HL-60 (cell line): ENCODE results near the gene PRKAG2.

Experiments
- DNase-seq, 2 experiments: peaks; one replicate each; pipeline ENCODE4 v3.0.0-alpha.2; 2010 to 2020; ENCODE audit warnings: low read depth in 1 of 2, low spot score in 1 of 2
- H3K27ac ChIP-seq: fragments of 250-450 bp; sonication (Bioruptor Pico); replicated peaks from 2 replicates; pipeline ENCODE4 v1.5.1; 2020; ENCODE audit warnings: mild to moderate bottlenecking, moderate library complexity
- H3K27me3 ChIP-seq: fragments of 250-450 bp; sonication (Bioruptor Pico); 2 replicates; pipeline ENCODE4 v1.5.1; 2021; ENCODE audit warnings: mild to moderate bottlenecking, moderate library complexity; ENCODE audit not compliant: insufficient read depth, poor library complexity, severe bottlenecking
- H3K4me3 ChIP-seq: replicated peaks from 2 replicates; pipeline ENCODE4 v1.5.1; 2011; ENCODE audit warnings: mild to moderate bottlenecking, control low read depth, low read length; ENCODE audit not compliant: insufficient read depth
- CTCF ChIP-seq: IDR thresholded peaks from one replicate; pipeline ENCODE4 v1.5.1; 2011; ENCODE audit warnings: low read length, control low read depth, inconsistent platforms; ENCODE audit not compliant: insufficient read depth
- GABPA ChIP-seq: IDR thresholded peaks from 2 replicates; pipeline ENCODE4 v1.6.1; 2012; ENCODE audit warnings: low read depth
- POLR2AphosphoS5 ChIP-seq: IDR thresholded peaks from 2 replicates; pipeline ENCODE4 v1.6.1; 2012; ENCODE audit warnings: low read depth
- REST ChIP-seq: IDR thresholded peaks from 2 replicates; pipeline ENCODE4 v1.6.1; 2012; ENCODE audit warnings: low read depth; ENCODE audit not compliant: insufficient replicate concordance
- SPI1 ChIP-seq: IDR thresholded peaks from 2 replicates; pipeline ENCODE4 v1.6.1; 2012; ENCODE audit warnings: low read depth, mild to moderate bottlenecking, borderline replicate concordance

Gene PRKAG2

GRCh38 chr7:151820491-151821105 lies 56.3 kb downstream of the PRKAG2 start:
- no peak overlapping the region for H3K4me3 ChIP-seq
- no peaks in the 10 kb centered on the region for H3K27me3 ChIP-seq
- no peak overlapping the region for H3K27ac ChIP-seq
- no peak for DNase-seq
- TF ChIP-seq REST (no peak), POLR2AphosphoS5 (no peak), GABPA (no peak), CTCF (no peak), SPI1 (no peak)

DNA sequence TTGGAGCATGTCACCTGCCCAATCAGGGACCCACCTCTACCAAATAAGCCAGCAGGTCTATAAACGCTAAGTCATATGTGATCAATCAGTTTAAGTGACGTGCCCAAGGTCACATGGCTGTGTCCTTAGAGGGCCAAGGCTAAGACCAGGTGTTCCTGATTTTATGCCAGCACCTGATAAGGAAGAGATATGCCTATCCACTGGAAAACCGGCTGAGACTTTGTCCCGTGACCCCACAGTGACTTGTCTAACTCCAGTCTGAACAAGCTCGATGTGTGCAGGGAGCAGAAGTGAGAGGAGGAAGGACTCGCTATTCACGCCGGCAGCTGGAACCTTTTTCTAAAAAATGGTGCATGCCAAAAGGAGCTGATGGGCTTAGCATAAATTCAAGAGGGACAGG lies 57.0 kb downstream of the PRKAG2 start:
- DNase-seq: no peak
- no peak for TF ChIP-seq CTCF
- no peak for TF ChIP-seq POLR2AphosphoS5
- no peak for TF ChIP-seq GABPA
- no peak for TF ChIP-seq REST
- no peak for TF ChIP-seq SPI1
- no peak overlapping the region for H3K4me3 ChIP-seq
- H3K27me3 ChIP-seq: no peaks in the 10 kb centered on the region
- H3K27ac ChIP-seq: no peak overlapping the region

GRCh38 chr7:151818674-151819519 lies 58.0 kb downstream of the PRKAG2 start:
- DNase-seq: no peak

More at GRCh38 chr7:151818674-151819519, 58.0 kb downstream of the PRKAG2 start:
- Histone ChIP-seq H3K27me3 (no peaks in the 10 kb centered on the region), H3K4me3 (no peak overlapping the region), H3K27ac (no peak overlapping the region)
- TF ChIP-seq REST: no peak
- TF ChIP-seq POLR2AphosphoS5: no peak
- no peak for TF ChIP-seq CTCF
- TF ChIP-seq GABPA: no peak
- no peak for TF ChIP-seq SPI1
